Endodermal cell (in vitro differentiated cells): ENCODE measurements around the gene ANKRD6. TPM values are rescaled to one million over a fixed set of nuclear protein-coding genes. Genes with fewer than 3 reads are reported as not detected.
A peak's percentile ranks its signal among the peaks of the same experiment; 100 is the strongest.

Source experiments
- DNase-seq: peaks from one replicate; pipeline ENCODE4 v3.0.0-alpha.2; 2017
- H3K27ac ChIP-seq: 2 replicates; pipeline ENCODE4 v1.5.1; 2013; ENCODE audit warnings: mild to moderate bottlenecking, low read depth, low read length, moderate library complexity
- H3K27me3 ChIP-seq: 2 replicates; pipeline ENCODE4 v1.6.1; 2013; ENCODE audit warnings: mild to moderate bottlenecking, low read length, moderate library complexity; ENCODE audit not compliant: insufficient read depth, control insufficient read depth, poor library complexity, severe bottlenecking
- H3K36me3 ChIP-seq: 2 replicates; pipeline ENCODE4 v1.7.0; 2013; ENCODE audit warnings: mild to moderate bottlenecking, low read length, moderate library complexity; ENCODE audit not compliant: control insufficient read depth, insufficient read depth
- H3K4me1 ChIP-seq: one replicate; pipeline ENCODE4 v1.7.0; 2013; ENCODE audit warnings: low read length; ENCODE audit not compliant: control insufficient read depth, insufficient read depth
- H3K4me3 ChIP-seq: 2 replicates; pipeline ENCODE4 v1.5.1; 2013; ENCODE audit warnings: mild to moderate bottlenecking, low read length, moderate library complexity
- H3K9ac ChIP-seq: 2 replicates; pipeline ENCODE4 v1.6.1; 2013; ENCODE audit warnings: mild to moderate bottlenecking, low read length, moderate library complexity; ENCODE audit not compliant: poor library complexity, severe bottlenecking; ENCODE audit errors: extremely low read depth
- H3K9me3 ChIP-seq: 2 replicates; pipeline ENCODE4 v1.6.1; 2013; ENCODE audit warnings: mild to moderate bottlenecking, low read length, moderate library complexity; ENCODE audit not compliant: control insufficient read depth
- H3K27ac Mint-ChIP-seq: 2 replicates; pipeline ENCODE4 v1.8.0; 2020; ENCODE audit warnings: mixed read lengths
- H3K27me3 Mint-ChIP-seq: 2 replicates; pipeline ENCODE4 v1.8.0; 2021; ENCODE audit warnings: mild to moderate bottlenecking, mixed read lengths; ENCODE audit not compliant: insufficient read depth
- H3K36me3 Mint-ChIP-seq: 2 replicates; pipeline ENCODE4 v1.8.0; 2020; ENCODE audit warnings: low read depth, mixed read lengths
- H3K4me1 Mint-ChIP-seq: 2 replicates; pipeline ENCODE4 v1.8.0; 2020; ENCODE audit warnings: mixed read lengths
- H3K4me3 Mint-ChIP-seq: 2 replicates; pipeline ENCODE4 v1.8.0; 2020; ENCODE audit warnings: mild to moderate bottlenecking, moderate library complexity, mixed read lengths
- H3K9me3 Mint-ChIP-seq: 2 replicates; pipeline ENCODE4 v1.8.0; 2020; ENCODE audit warnings: mild to moderate bottlenecking, mixed read lengths
- WGBS, 2 experiments: methylation state at CpG; one replicate each; pipeline versions ENCODE4 v1.1.5 to v1.1.7; 2013; ENCODE audit warnings: missing lambda C conversion rate in 2 of 2, mixed read lengths in 1 of 2; ENCODE audit not compliant: insufficient coverage in 1 of 2, insufficient read length in 1 of 2; 5-methylcytosine and 5-hydroxymethylcytosine counted together
- total RNA-seq, 2 donors: library from RNA; stranded (reverse); fragmentation: NEBNext Ultra II Directional in 1 of 2; extraction: Animal tissue kit (Norgen Biotek cat#: 25700) in 1 of 2; gene quantifications; 2 replicates in 1 of 2; 3 replicates in 1 of 2; pipeline ENCODE4 v1.2.1, GENCODE V29; 2021
- TF ChIP-seq, protein P1 (sequence below): fragments of 200-600 bp; sonication (generic); conservative IDR thresholded peaks from 2 replicates; pipeline ENCODE4 v1.5.0; 2021; ENCODE audit warnings: antibody characterized with exemption, mild to moderate bottlenecking

The ANKRD6 gene
- total RNA-seq, 2 donors from 2014 or later: 88.7 to 110 TPM

DNA sequence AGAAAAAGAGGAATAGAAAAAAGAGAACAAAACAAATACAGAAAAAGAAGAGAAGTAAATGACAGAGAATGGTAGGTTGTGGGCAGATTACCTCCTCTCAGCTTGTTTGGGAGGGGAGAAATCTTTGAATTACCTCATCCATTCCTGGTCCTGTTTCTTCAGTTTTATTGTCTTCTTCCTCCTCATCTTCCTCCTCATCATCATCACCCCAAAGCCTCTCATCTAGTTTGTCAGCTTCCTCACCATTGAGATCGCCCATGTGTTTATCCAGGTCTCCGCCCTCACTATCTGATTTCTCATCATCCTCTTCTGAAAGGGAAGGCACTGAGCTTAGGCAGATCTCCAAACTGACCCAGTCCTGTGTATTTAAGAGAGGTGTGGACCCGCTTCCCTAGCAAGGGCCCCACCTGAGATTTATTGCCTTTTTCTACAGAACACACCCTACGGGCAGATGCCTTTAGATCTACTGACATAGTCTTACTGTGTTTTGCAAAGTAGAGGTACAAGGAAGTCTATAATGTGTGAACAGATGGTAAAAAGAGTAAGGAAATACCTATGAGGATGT lies 229.8 kb downstream of the ANKRD6 start:
- H3K4me1 Mint-ChIP-seq: no peaks in the 10 kb centered on the region
- peaks cover 94% of the 10 kb centered on the region for H3K36me3 ChIP-seq
- 94% methylated on average over 4 of the region's 4 CpGs; no CpG with 5 or more reads in 1 of the 2 experiments for WGBS, 2 experiments
- H3K4me3 ChIP-seq: no peak overlapping the region
- no peak for DNase-seq
- no peak overlapping the region for H3K9ac ChIP-seq
- TF ChIP-seq, protein P1, sequence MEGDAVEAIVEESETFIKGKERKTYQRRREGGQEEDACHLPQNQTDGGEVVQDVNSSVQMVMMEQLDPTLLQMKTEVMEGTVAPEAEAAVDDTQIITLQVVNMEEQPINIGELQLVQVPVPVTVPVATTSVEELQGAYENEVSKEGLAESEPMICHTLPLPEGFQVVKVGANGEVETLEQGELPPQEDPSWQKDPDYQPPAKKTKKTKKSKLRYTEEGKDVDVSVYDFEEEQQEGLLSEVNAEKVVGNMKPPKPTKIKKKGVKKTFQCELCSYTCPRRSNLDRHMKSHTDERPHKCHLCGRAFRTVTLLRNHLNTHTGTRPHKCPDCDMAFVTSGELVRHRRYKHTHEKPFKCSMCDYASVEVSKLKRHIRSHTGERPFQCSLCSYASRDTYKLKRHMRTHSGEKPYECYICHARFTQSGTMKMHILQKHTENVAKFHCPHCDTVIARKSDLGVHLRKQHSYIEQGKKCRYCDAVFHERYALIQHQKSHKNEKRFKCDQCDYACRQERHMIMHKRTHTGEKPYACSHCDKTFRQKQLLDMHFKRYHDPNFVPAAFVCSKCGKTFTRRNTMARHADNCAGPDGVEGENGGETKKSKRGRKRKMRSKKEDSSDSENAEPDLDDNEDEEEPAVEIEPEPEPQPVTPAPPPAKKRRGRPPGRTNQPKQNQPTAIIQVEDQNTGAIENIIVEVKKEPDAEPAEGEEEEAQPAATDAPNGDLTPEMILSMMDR: no peak
- no peaks in the 10 kb centered on the region for H3K27me3 Mint-ChIP-seq
- peak overlapping the region; percentile 25 for H3K27ac Mint-ChIP-seq
- no peaks in the 10 kb centered on the region for H3K27me3 ChIP-seq
- H3K9me3 Mint-ChIP-seq: no peaks in the 10 kb centered on the region
- no peak overlapping the region for H3K27ac ChIP-seq
- no peaks in the 10 kb centered on the region for H3K4me1 ChIP-seq
- H3K9me3 ChIP-seq: no peaks in the 10 kb centered on the region
- no peak overlapping the region for H3K4me3 Mint-ChIP-seq
- peaks cover 85% of the 10 kb centered on the region for H3K36me3 Mint-ChIP-seq

DNA sequence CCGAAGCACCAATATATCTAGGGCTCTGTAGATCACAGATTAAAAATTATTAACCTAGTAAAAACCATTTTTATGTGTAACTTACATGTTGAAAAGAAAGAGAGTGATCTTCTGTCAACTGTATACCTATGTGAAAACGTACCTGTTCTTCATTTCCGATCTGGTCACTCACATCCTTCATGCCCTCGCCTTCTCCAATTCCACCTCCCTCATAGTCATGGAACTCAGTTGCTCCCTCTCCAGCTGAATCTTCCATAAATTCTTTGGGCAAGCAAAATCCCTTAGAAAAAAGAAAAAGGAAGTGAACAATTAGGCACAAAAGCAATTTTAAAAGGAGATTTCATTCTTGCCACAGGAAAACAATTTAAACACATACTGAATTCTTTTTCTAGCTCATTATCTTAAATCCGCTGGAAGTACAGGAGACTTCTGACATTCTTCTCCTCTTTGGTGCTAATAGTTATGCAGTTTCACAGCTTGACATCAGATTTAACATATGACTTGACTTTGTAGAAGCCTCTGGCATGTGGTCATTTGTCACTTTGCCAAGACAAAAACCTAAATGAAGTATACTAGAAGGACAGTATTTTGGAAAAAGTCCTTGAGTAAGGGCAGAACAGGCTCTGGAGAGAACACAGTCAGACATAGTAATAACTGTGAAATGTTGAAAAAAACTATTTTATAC lies 235.1 kb downstream of the ANKRD6 start:
- H3K9me3 Mint-ChIP-seq: no peaks in the 10 kb centered on the region
- no peak overlapping the region for H3K4me3 ChIP-seq
- TF ChIP-seq, protein P1: no peak
- peak overlapping the region; percentile 32 for H3K27ac Mint-ChIP-seq
- H3K4me1 ChIP-seq: peaks cover 5% of the 10 kb centered on the region
- 31 to 72% methylated on average over 1 to 5 of the region's 5 CpGs for WGBS, 2 experiments
- no peak overlapping the region for H3K4me3 Mint-ChIP-seq
- no peaks in the 10 kb centered on the region for H3K27me3 Mint-ChIP-seq
- no peak for DNase-seq
- H3K36me3 ChIP-seq: peaks cover 93% of the 10 kb centered on the region
- peaks cover 82% of the 10 kb centered on the region for H3K36me3 Mint-ChIP-seq
- H3K4me1 Mint-ChIP-seq: peaks cover 24% of the 10 kb centered on the region
- peak overlapping the region; percentile 9 for H3K27ac ChIP-seq
- no peaks in the 10 kb centered on the region for H3K9me3 ChIP-seq
- no peaks in the 10 kb centered on the region for H3K27me3 ChIP-seq
- H3K9ac ChIP-seq: no peak overlapping the region

DNA sequence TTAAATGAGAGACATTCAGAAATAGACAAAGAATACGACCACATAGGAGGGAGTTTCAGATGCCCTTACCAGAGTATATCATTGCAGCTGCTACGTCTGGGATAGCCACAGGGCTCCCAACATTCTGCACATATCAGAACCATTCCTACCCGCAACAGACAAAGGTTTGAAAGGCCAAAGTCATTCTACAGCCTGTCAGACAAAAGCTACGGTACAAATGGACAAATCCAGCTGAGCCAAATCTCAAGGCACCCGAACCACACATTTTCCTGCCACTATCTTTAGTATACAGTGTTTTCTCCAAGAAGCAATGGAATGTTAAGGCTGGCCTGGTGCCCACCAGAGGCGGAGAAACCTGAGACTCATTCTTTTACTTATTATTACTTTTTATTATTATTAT lies 236.1 kb downstream of the ANKRD6 start:
- DNase-seq: no peak
- no peaks in the 10 kb centered on the region for H3K9me3 Mint-ChIP-seq
- H3K27ac Mint-ChIP-seq: peak overlapping the region; percentile 80
- peaks cover 92% of the 10 kb centered on the region for H3K36me3 ChIP-seq
- H3K4me1 ChIP-seq: peaks cover 5% of the 10 kb centered on the region
- H3K27ac ChIP-seq: no peak overlapping the region
- H3K9ac ChIP-seq: no peak overlapping the region
- H3K27me3 Mint-ChIP-seq: no peaks in the 10 kb centered on the region
- no peaks in the 10 kb centered on the region for H3K9me3 ChIP-seq
- H3K4me3 ChIP-seq: no peak overlapping the region
- no peaks in the 10 kb centered on the region for H3K27me3 ChIP-seq
- WGBS, 2 experiments: 70% methylated on average over 5 of the region's 6 CpGs; no CpG with 5 or more reads in 1 of the 2 experiments
- H3K4me1 Mint-ChIP-seq: peaks cover 24% of the 10 kb centered on the region
- TF ChIP-seq, protein P1: no peak
- H3K36me3 Mint-ChIP-seq: peaks cover 80% of the 10 kb centered on the region
- H3K4me3 Mint-ChIP-seq: no peak overlapping the region
